Trophoblast cell (in vitro differentiated cells and primary cell): ENCODE data around the gene SIRT6.

Experiments
- DNase-seq, 2 donors: peaks; one replicate each; pipeline ENCODE4 v3.0.0-alpha.2; 2016
- H2AFZ ChIP-seq: 2 replicates; pipeline ENCODE4 v1.6.1; 2013; ENCODE audit warnings: low read length, moderate library complexity, mild to moderate bottlenecking; ENCODE audit not compliant: insufficient read depth, poor library complexity
- H2AK5ac ChIP-seq: 2 replicates; pipeline ENCODE4 v1.6.1; 2013; ENCODE audit warnings: mild to moderate bottlenecking, low read length
- H2BK120ac ChIP-seq: 2 replicates; pipeline ENCODE4 v1.6.1; 2013; ENCODE audit warnings: low read length, mild to moderate bottlenecking, moderate library complexity; ENCODE audit not compliant: insufficient read depth, poor library complexity
- H2BK12ac ChIP-seq: 2 replicates; pipeline ENCODE4 v1.6.1; 2013; ENCODE audit warnings: mild to moderate bottlenecking, low read length, moderate library complexity
- H2BK5ac ChIP-seq: 2 replicates; pipeline ENCODE4 v1.6.1; 2013; ENCODE audit warnings: low read length, low read depth, moderate library complexity, mild to moderate bottlenecking; ENCODE audit not compliant: poor library complexity
- H3K14ac ChIP-seq: 2 replicates; pipeline ENCODE4 v1.6.1; 2013; ENCODE audit warnings: mild to moderate bottlenecking, low read length
- H3K18ac ChIP-seq: 2 replicates; pipeline ENCODE4 v1.6.1; 2013; ENCODE audit warnings: mild to moderate bottlenecking, low read length
- H3K23ac ChIP-seq: 2 replicates; pipeline ENCODE4 v1.6.1; 2013; ENCODE audit warnings: low read length
- H3K27ac ChIP-seq: 2 replicates; pipeline ENCODE4 v1.5.1; 2013; ENCODE audit warnings: low read depth, mild to moderate bottlenecking, inconsistent platforms, low read length, moderate library complexity
- H3K27me3 ChIP-seq: 2 replicates; pipeline ENCODE4 v1.6.1; 2013; ENCODE audit warnings: inconsistent platforms, mild to moderate bottlenecking, low read length, moderate library complexity; ENCODE audit not compliant: insufficient read depth
- H3K36me3 ChIP-seq, 2 experiments: 1 replicate in 1 of 2; 2 replicates in 1 of 2; pipeline ENCODE4 v1.6.1; 2013; ENCODE audit warnings: low read length in 2 of 2, mild to moderate bottlenecking in 2 of 2, moderate library complexity in 1 of 2; ENCODE audit not compliant: insufficient read depth in 2 of 2, control insufficient read depth in 1 of 2
- H3K4ac ChIP-seq: 2 replicates; pipeline ENCODE4 v1.6.1; 2013; ENCODE audit warnings: low read depth, mild to moderate bottlenecking, low read length, moderate library complexity
- H3K4me1 ChIP-seq, 2 experiments: 1 replicate in 1 of 2; 2 replicates in 1 of 2; pipeline ENCODE4 v1.6.1; 2013; ENCODE audit warnings: low read length in 2 of 2, mild to moderate bottlenecking in 2 of 2, moderate library complexity in 1 of 2; ENCODE audit not compliant: insufficient read depth in 2 of 2, control insufficient read depth in 1 of 2
- H3K4me2 ChIP-seq: 2 replicates; pipeline ENCODE4 v1.6.1; 2013; ENCODE audit warnings: inconsistent platforms, mild to moderate bottlenecking, low read length, moderate library complexity
- H3K4me3 ChIP-seq: 2 replicates; pipeline ENCODE4 v1.5.1; 2013; ENCODE audit warnings: mild to moderate bottlenecking, low read depth, low read length, inconsistent platforms
- H3K79me1 ChIP-seq: one replicate; pipeline ENCODE4 v1.6.1; 2013; ENCODE audit warnings: low read length
- H3K79me2 ChIP-seq: 2 replicates; pipeline ENCODE4 v1.6.1; 2013; ENCODE audit warnings: low read length, mild to moderate bottlenecking; ENCODE audit not compliant: control insufficient read depth, insufficient read depth, poor library complexity
- H3K9ac ChIP-seq: 2 replicates; pipeline ENCODE4 v1.6.1; 2013; ENCODE audit warnings: mild to moderate bottlenecking, low read length
- H3K9me3 ChIP-seq: 2 replicates; pipeline ENCODE4 v1.6.1; 2013; ENCODE audit warnings: low read depth, mild to moderate bottlenecking, control low read depth, inconsistent platforms, low read length; ENCODE audit not compliant: insufficient read depth
- H4K12ac ChIP-seq: 2 replicates; pipeline ENCODE4 v1.6.1; 2013; ENCODE audit warnings: low read depth, mild to moderate bottlenecking, low read length, moderate library complexity
- H4K8ac ChIP-seq: 2 replicates; pipeline ENCODE4 v1.6.1; 2013; ENCODE audit warnings: low read depth, mild to moderate bottlenecking, low read length, moderate library complexity
- H4K91ac ChIP-seq: one replicate; pipeline ENCODE4 v1.6.1; 2013; ENCODE audit warnings: low read depth, mild to moderate bottlenecking, low read length, moderate library complexity
- WGBS: extraction: QIAGEN DNeasy Blood & Tissue Kit; methylation state at CpG from one replicate; pipeline ENCODE4 v1.1.7; 2013; ENCODE audit warnings: missing lambda C conversion rate; ENCODE audit not compliant: insufficient read length, insufficient coverage; ENCODE audit errors: extremely low coverage; 5-methylcytosine and 5-hydroxymethylcytosine counted together

Gene SIRT6

DNA sequence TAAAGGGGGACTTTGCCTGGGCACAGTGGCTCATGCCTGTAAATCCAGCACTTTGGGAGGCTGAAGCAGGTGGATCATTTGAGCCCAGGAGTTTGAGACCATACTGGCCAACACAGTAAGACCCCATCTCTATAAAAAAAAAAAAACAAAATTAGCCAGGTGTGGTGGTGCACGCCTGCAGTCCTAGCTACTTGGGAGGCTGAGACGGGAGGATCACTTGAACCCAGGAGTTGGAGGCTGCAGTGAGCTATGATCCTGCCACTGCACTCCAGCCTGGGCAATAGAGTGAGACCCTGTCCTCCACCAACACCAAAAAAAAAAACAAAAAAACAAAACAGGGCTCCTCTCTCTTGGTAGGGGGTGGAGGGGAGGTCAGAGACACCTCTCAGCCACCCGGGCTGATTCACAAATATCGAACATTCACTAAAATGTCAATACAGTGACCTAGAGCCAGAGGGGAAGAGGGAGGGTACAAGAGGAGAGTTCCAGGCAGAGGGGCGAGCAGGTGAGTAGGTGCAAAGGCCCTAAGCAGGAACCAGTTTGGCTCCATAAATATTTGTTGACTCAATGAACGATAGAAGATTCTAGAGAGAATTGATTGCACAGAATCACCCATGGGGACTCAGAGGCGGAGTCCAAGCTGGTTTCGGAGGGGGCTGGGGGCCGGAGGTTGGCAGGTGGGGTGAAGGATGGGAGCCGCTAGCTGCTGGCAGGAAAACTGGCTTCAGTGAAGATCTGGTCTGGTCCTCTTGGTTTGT lies 29.9 kb downstream of the SIRT6 start:
- H4K8ac ChIP-seq = no peak overlapping the region
- no peak overlapping the region for H3K4me3 ChIP-seq
- no peak overlapping the region for H3K9ac ChIP-seq
- H3K14ac ChIP-seq = no peak overlapping the region
- H3K9me3 ChIP-seq = no peaks in the 10 kb centered on the region
- no peak overlapping the region for H3K4me2 ChIP-seq
- H4K12ac ChIP-seq = no peak overlapping the region
- H3K79me1 ChIP-seq = no peaks in the 10 kb centered on the region
- H4K91ac ChIP-seq = no peak overlapping the region
- H2AFZ ChIP-seq = no peak overlapping the region
- H3K4me1 ChIP-seq = peaks cover 0 to 3% of the 10 kb centered on the region in 2 experiments
- H3K79me2 ChIP-seq = no peaks in the 10 kb centered on the region
- no peak for DNase-seq
- no peak overlapping the region for H3K27ac ChIP-seq
- no CpG with 5 or more reads among the region's 10 CpGs for WGBS
- H2BK5ac ChIP-seq = no peak overlapping the region
- H2BK12ac ChIP-seq = no peak overlapping the region
- H3K4ac ChIP-seq = no peak overlapping the region
- no peak overlapping the region for H2AK5ac ChIP-seq
- no peak overlapping the region for H2BK120ac ChIP-seq
- no peak overlapping the region for H3K23ac ChIP-seq
- no peaks in the 10 kb centered on the region for H3K27me3 ChIP-seq
- H3K36me3 ChIP-seq = no peaks in the 10 kb centered on the region
- no peak overlapping the region for H3K18ac ChIP-seq

DNA sequence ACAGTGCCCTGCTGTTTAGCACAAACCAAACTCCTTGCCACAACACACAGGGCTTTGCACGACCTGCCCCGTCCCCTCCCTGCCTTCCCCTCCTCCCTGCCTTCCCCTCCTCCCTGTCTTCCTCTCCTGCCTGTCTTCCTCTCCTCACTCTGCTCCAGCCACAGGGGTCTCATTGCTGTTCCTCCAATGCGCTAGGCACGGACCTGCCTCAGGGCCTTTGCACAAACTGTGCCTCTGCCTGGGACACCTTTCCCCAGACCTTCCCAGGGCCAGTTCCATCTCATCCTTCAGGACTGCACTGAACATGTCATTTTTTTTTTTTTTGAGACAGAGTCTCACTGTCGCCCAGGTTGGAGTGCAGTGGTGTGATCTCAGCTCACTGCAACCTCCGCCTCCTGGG lies 30.7 kb downstream of the SIRT6 start:
- Histone ChIP-seq H3K9me3 (no peaks in the 10 kb centered on the region), H3K27me3 (no peaks in the 10 kb centered on the region), H2BK12ac (no peak overlapping the region), H2AK5ac (no peak overlapping the region), H3K4me1 (peaks cover 0 to 3% of the 10 kb centered on the region in 2 experiments), H3K36me3 (no peaks in the 10 kb centered on the region), H4K91ac (no peak overlapping the region), H3K27ac (no peak overlapping the region), H3K9ac (no peak overlapping the region), H3K23ac (no peak overlapping the region), H3K79me2 (no peaks in the 10 kb centered on the region), H2BK120ac (no peak overlapping the region), H2AFZ (no peak overlapping the region), H4K12ac (no peak overlapping the region), H3K4me3 (no peak overlapping the region), H3K79me1 (no peaks in the 10 kb centered on the region), H3K4me2 (no peak overlapping the region), H2BK5ac (no peak overlapping the region), H3K4ac (no peak overlapping the region), H3K18ac (no peak overlapping the region), H3K14ac (no peak overlapping the region), H4K8ac (no peak overlapping the region)
- WGBS = no CpG with 5 or more reads among the region's 6 CpGs
- no peak for DNase-seq

DNA sequence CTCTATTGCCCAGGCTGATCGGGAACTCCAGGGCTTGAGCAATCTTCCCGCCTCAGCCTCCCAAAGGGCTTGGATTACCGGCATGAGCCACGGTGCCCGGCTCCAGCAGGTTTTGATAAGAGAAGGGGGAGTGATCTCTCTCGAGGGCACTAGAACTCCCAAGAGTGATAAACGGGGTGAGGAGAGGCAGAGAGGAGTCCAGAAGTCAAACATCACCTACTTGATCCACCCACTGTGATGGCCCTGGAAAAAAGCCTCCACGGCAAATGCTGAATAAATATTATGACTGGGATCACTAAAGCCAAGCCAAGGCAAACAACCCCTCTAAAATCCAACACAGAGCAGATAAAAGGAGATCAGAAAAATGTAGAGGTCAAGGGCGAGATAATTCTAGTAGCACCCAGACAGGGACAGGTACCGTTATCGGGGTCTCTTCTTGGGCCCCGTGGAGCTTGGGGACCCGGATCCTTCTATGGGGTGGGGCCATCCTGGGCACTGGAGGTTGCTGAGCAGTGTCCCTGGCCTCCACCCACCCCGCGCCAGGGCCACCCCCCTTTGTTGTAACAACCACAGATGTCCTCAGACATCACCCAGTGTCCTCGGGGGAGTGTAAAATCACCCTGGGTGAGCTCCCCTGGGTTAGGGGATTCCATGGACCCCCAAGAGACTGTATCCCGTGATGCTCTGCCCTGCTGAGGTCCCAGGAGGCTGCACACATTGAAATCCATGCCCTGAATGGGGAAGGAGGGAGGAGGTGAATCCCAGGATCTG lies 32.7 kb downstream of the SIRT6 start:
- no peak overlapping the region for H3K4ac ChIP-seq
- no peak overlapping the region for H3K14ac ChIP-seq
- H2BK5ac ChIP-seq = no peak overlapping the region
- no peaks in the 10 kb centered on the region for H3K36me3 ChIP-seq
- H2BK120ac ChIP-seq = no peak overlapping the region
- H3K4me1 ChIP-seq = peaks cover 3% of the 10 kb centered on the region in 2 experiments
- DNase-seq = no peak
- no peak overlapping the region for H4K91ac ChIP-seq
- no peaks in the 10 kb centered on the region for H3K27me3 ChIP-seq
- H2AFZ ChIP-seq = no peak overlapping the region
- no peak overlapping the region for H3K4me2 ChIP-seq
- H3K18ac ChIP-seq = no peak overlapping the region
- no peaks in the 10 kb centered on the region for H3K9me3 ChIP-seq
- H4K12ac ChIP-seq = no peak overlapping the region
- H3K27ac ChIP-seq = no peak overlapping the region
- H4K8ac ChIP-seq = no peak overlapping the region
- WGBS = no CpG with 5 or more reads among the region's 17 CpGs
- H3K9ac ChIP-seq = no peak overlapping the region
- no peak overlapping the region for H3K4me3 ChIP-seq
- H3K23ac ChIP-seq = no peak overlapping the region
- no peaks in the 10 kb centered on the region for H3K79me1 ChIP-seq
- H3K79me2 ChIP-seq = no peaks in the 10 kb centered on the region
- H2BK12ac ChIP-seq = no peak overlapping the region
- no peak overlapping the region for H2AK5ac ChIP-seq

GRCh38 chr19:4144666-4145249 lies 37.6 kb downstream of the SIRT6 start:
- Histone ChIP-seq H3K27ac (no peak overlapping the region), H3K9ac (no peak overlapping the region), H2AK5ac (no peak overlapping the region), H3K79me1 (no peaks in the 10 kb centered on the region), H2BK120ac (no peak overlapping the region), H4K12ac (no peak overlapping the region), H3K79me2 (no peaks in the 10 kb centered on the region), H2BK5ac (no peak overlapping the region), H3K27me3 (no peaks in the 10 kb centered on the region), H3K4me1 (peaks cover 0 to 3% of the 10 kb centered on the region in 2 experiments), H3K9me3 (no peaks in the 10 kb centered on the region), H3K18ac (no peak overlapping the region), H3K4me2 (no peak overlapping the region), H3K4ac (no peak overlapping the region), H3K36me3 (no peaks in the 10 kb centered on the region), H2AFZ (no peak overlapping the region), H3K14ac (no peak overlapping the region), H3K23ac (no peak overlapping the region), H2BK12ac (no peak overlapping the region), H4K8ac (no peak overlapping the region), H3K4me3 (no peak overlapping the region), H4K91ac (no peak overlapping the region)
- no peak for DNase-seq
- WGBS = no CpG with 5 or more reads among the region's 7 CpGs
